ENCODE measurements around the gene TLE1. TPM values are rescaled to one million over a fixed set of nuclear protein-coding genes. Genes with fewer than 3 reads are reported as not detected.

TLE1 gene
- total RNA-seq, 1 experiment from 2014 or later, result 79.3 TPM

DNA sequence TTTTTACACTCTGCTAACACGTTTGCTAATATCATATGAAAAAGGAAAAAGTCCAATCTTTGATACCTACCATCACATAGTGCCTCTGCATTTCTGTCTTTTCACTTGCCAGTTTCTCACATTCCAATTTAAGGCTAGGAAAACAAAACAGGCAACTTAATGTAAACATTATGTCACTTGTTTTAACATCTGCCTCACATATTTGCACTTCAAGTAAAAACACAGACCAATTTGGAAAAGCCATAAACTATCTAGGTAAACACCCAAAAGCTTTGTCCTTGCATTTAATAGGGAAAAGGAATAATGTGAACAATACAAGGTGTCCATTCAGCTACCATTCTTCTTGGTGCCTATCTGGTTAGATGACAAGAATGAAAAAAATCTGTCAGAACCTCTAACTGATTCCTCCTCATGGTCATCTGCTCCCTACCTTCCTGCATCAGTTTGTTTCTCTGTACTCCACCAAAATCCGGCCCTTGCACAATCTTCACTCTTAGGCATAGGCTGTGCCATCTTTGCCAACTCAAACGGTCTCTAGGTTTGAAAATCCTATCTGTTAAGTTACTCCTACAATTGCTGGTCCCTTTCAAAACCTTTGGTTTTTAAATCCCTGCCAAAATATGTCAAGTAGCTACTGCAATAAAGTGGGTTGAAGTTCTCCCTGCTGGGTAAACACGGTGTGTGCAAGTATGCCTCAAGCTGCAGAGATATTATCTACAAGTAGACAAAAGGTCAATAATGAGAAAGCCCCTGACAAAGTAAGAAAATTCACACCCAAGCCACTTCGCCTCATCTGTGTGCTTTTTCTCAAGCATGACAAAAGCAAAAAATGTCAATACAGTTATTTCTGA lies 3.4 kb downstream of the TLE1 start:
- H3K79me1 ChIP-seq (ENCODE audit: insufficient read depth, low read depth, low read length, poor library complexity, severe bottlenecking), result no peaks in the 10 kb centered on the region
- H2BK12ac ChIP-seq (ENCODE audit: insufficient read length, low read depth, low read length), result no peak overlapping the region
- H3T11ph ChIP-seq (ENCODE audit: low read length), result no peak overlapping the region
- peaks cover 0 to 2% of the 10 kb centered on the region in 2 experiments; a peak in 2 of 5 replicates for H3K9me3 Mint-ChIP-seq
- H3K27ac Mint-ChIP-seq, result no peak overlapping the region
- no peak overlapping the region for H3K27ac ChIP-seq (ENCODE audit: insufficient read length, low read depth, low read length)
- H3K23ac ChIP-seq (ENCODE audit: insufficient read length, low read depth, low read length), result no peak overlapping the region
- no peak overlapping the region for H2BK20ac ChIP-seq (ENCODE audit: low read depth, low read length, poor library complexity, severe bottlenecking)
- WGBS (ENCODE audit: extremely low coverage, insufficient read length, low lambda C conversion rate), result no CpG with 5 or more reads among the region's 5 CpGs
- H3K56ac ChIP-seq (ENCODE audit: insufficient read length, low read depth, low read length), result no peak overlapping the region
- no peak overlapping the region for H2BK15ac ChIP-seq (ENCODE audit: low read depth, low read length)
- H3K9me3 ChIP-seq (ENCODE audit: control insufficient read depth, low read depth, low read length), result no peaks in the 10 kb centered on the region
- H3K23me2 ChIP-seq (ENCODE audit: insufficient read length, low read depth, low read length, poor library complexity, severe bottlenecking), result peaks cover 11% of the 10 kb centered on the region
- TF ChIP-seq, protein P1, sequence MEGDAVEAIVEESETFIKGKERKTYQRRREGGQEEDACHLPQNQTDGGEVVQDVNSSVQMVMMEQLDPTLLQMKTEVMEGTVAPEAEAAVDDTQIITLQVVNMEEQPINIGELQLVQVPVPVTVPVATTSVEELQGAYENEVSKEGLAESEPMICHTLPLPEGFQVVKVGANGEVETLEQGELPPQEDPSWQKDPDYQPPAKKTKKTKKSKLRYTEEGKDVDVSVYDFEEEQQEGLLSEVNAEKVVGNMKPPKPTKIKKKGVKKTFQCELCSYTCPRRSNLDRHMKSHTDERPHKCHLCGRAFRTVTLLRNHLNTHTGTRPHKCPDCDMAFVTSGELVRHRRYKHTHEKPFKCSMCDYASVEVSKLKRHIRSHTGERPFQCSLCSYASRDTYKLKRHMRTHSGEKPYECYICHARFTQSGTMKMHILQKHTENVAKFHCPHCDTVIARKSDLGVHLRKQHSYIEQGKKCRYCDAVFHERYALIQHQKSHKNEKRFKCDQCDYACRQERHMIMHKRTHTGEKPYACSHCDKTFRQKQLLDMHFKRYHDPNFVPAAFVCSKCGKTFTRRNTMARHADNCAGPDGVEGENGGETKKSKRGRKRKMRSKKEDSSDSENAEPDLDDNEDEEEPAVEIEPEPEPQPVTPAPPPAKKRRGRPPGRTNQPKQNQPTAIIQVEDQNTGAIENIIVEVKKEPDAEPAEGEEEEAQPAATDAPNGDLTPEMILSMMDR (conservative IDR thresholded peaks at IDR 0.05), result no peak
- no peak overlapping the region for H4K5ac ChIP-seq (ENCODE audit: insufficient read length, low read depth, low read length)
- no peak overlapping the region for H2BK5ac ChIP-seq (ENCODE audit: insufficient read length, low read length)
- H3K14ac ChIP-seq (ENCODE audit: insufficient read depth, low read length), result no peak overlapping the region
- H3K27me3 ChIP-seq (ENCODE audit: insufficient read depth, low read length), result no peaks in the 10 kb centered on the region
- no peak overlapping the region for H2BK120ac ChIP-seq (ENCODE audit: low read depth, low read length, poor library complexity, severe bottlenecking)
- DNase-seq, result no peak
- H4K8ac ChIP-seq (replicated peaks; ENCODE audit: insufficient read length, low read depth, low read length), result no peak overlapping the region
- no peak overlapping the region for H3K4ac ChIP-seq (ENCODE audit: low read depth, low read length)
- H3K79me2 ChIP-seq (ENCODE audit: insufficient read depth, low read length), result peaks cover 59% of the 10 kb centered on the region; the same call in 1 of the 2 replicates
- peak overlapping the region; percentile 63 for H3K4me2 ChIP-seq (ENCODE audit: insufficient read depth, insufficient read length, low read length)
- no peak overlapping the region for H3K18ac ChIP-seq (ENCODE audit: insufficient read length, low read depth, low read length)
- no peaks in the 10 kb centered on the region; the same call in 1 of the 2 replicates for H3K4me1 ChIP-seq (ENCODE audit: insufficient read depth, low read length)
- H4K20me1 ChIP-seq (ENCODE audit: control insufficient read depth, insufficient read depth, insufficient read length), result no peaks in the 10 kb centered on the region
- H3K4me1 Mint-ChIP-seq, result peaks cover 12 to 19% of the 10 kb centered on the region in 2 experiments
- no peak overlapping the region for H2AFZ ChIP-seq (ENCODE audit: low read length)
- H3K36me3 Mint-ChIP-seq (ENCODE audit: insufficient read depth in 1 of 3, low read depth in 3 of 3), result peaks cover 4 to 7% (median 4%) of the 10 kb centered on the region in 3 experiments
- H4K91ac ChIP-seq (ENCODE audit: insufficient read length, low read depth, low read length), result no peak overlapping the region
- H3K27me3 Mint-ChIP-seq (ENCODE audit: low read depth), result peaks cover 7% of the 10 kb centered on the region
- H3K4me3 Mint-ChIP-seq, result no peak overlapping the region
- no peak overlapping the region for H2AK5ac ChIP-seq (ENCODE audit: insufficient read length, low read length)
- peak overlapping the region; percentile 4 for H3K9ac ChIP-seq (ENCODE audit: extremely low read depth, insufficient read length, low read length)
